HG03460 (cell line): Measurements from ENCODE around the gene CSTF3.

Experiments used
- ATAC-seq: cut with Tn5 transposase; IDR thresholded peaks from one replicate; pipeline ENCODE4 v1.9.1; 2021; ENCODE audit not compliant: unreplicated experiment

CSTF3 gene

GRCh38 chr11:33044285-33044756 lies 117.0 kb downstream of the CSTF3 start:
- ATAC-seq, result no peak

DNA sequence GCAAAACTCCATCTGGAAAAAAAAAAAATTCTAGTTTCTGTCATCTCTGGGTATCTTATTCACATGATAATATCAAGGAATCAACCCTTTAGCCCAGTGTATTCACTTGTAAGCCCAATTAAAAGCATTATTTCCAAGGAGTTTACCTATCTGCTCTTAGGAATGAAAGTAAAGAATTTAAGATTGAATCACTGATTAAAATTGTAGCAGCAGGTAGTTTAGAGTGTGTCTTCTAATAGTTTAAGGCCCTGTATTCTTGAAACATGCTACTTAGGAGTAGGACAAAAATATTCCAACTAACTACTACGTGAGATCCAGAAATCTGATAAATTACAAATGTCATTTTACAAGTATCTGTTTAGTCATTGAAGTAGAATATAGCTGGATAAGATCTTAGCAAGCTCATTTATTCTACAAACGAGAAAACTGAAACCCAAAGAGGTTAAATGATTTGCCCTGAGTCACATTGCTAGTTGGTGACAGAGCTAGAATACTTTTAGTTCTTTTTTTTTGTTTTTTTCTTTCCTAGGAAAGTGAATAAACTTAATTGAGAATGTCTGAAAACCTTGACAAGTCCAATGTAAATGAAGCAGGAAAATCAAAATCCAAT lies 118.0 kb downstream of the CSTF3 start:
- ATAC-seq, result no peak

- no peak for ATAC-seq
Observed at GRCh38 chr11:33040862-33041453, 120.3 kb downstream of the CSTF3 start.

- ATAC-seq, result peak; percentile 27
Observed at GRCh38 chr11:33040033-33040861, 121.0 kb downstream of the CSTF3 start.

GRCh38 chr11:33039274-33040032 lies 121.8 kb downstream of the CSTF3 start, which contains the start of gene TCP11L1:
TSS of gene TCP11L1 (plus strand) at chr11:33039572. CDS start at chr11:33043774, 4,202 bp downstream.
- peak; percentile 74 for ATAC-seq

DNA sequence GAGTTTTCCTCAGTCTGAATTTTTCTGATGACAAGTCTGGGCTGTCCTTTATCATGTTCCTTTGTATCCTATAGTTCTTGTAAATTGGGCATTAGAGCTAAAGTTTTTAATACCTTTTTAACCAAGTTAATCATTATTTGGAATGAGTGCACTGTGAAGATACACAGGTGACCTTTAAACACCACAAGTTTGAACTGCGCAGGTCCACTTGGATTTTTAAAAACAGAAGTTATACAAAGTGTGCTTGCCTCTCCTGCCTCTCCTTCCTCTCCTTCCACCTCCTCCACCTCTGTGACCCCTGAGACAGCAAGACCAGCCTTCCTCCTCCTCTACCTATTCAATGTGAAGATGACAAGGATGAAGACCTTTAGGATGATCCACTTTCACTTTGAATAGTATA lies 126.3 kb downstream of the CSTF3 start:
- no peak for ATAC-seq
